HepG2 (cell line): Measurements from ENCODE around the gene PRKN. TPM values are rescaled to one million over a fixed set of nuclear protein-coding genes. Genes with fewer than 3 reads are reported as not detected.

Experiments
- ATAC-seq: fragments of 200-7000 bp; cut with Tn5 transposase; 3 replicates; pipeline ENCODE4 v1.9.1; 2020; ENCODE audit warnings: mild to moderate bottlenecking, moderate library complexity
- BruUV-seq: library from RNA; stranded (reverse); fragments of 400-500 nt; replicated peaks from 2 replicates; lab custom pipeline; 2021; lab: Mats Ljungman, UMichigan
- CTCF ChIA-PET: fragments of 300-600 bp; formaldehyde crosslinking; extraction: SDS; loops from one replicate; lab custom pipeline; 2021; ENCODE audit warnings: low total read pairs, inconsistent platforms, low intra/inter-chr PET ratio; lab: Yijun Ruan, JAX
- POLR2A ChIA-PET: fragments of 350-600 bp; sonication (Branson Sonifier 250); formaldehyde crosslinking; loops from one replicate; lab custom pipeline; 2020; ENCODE audit warnings: antibody characterized with exemption, inconsistent platforms; lab: Yijun Ruan, JAX
- DNase-seq: peaks from one replicate; pipeline ENCODE4 v3.0.0-alpha.2; 2015; ENCODE audit warnings: low spot score
- FAIRE-seq: peaks from 3 replicates; lab custom pipeline; 2011; peaks lifted over from hg19 to GRCh38; lab: Jason Lieb, UNC
- H2AFZ ChIP-seq: one replicate; pipeline ENCODE4 v1.6.1; 2011; ENCODE audit warnings: low read length, inconsistent platforms
- H3K27ac ChIP-seq: fragments of 300-600 bp; 3 replicates; pipeline ENCODE4 v1.8.0; 2011; ENCODE audit warnings: mixed run types, mild to moderate bottlenecking, mixed read lengths, low read length, inconsistent platforms; ENCODE audit not compliant: insufficient read depth; ENCODE audit errors: extremely low read length
- H3K27me3 ChIP-seq, 2 experiments: fragments of 200-600 bp in 1 of 2; 2 replicates in 1 of 2; 3 replicates in 1 of 2; pipeline versions ENCODE4 v1.6.0 to v1.8.0; 2011; ENCODE audit warnings: low read length in 2 of 2, mild to moderate bottlenecking in 2 of 2, moderate library complexity in 2 of 2, inconsistent platforms in 1 of 2; ENCODE audit not compliant: insufficient read depth in 2 of 2, control insufficient read depth in 1 of 2
- H3K36me3 ChIP-seq, 2 experiments: fragments of 200-600 bp in 1 of 2; replicated peaks in 1 of 2; 2 replicates in 1 of 2; 3 replicates in 1 of 2; pipeline versions ENCODE4 v1.5.1 to v1.8.0; 2011; ENCODE audit warnings: low read length in 2 of 2, inconsistent platforms in 1 of 2; ENCODE audit not compliant: insufficient read depth in 2 of 2, control insufficient read depth in 1 of 2
- H3K4me1 ChIP-seq: 2 replicates; pipeline ENCODE4 v1.5.1; 2012; ENCODE audit warnings: low read length, inconsistent platforms; ENCODE audit not compliant: insufficient read depth
- H3K4me2 ChIP-seq: 2 replicates; pipeline ENCODE4 v1.6.0; 2011; ENCODE audit warnings: low read depth, low read length, inconsistent platforms
- H3K4me3 ChIP-seq, 3 experiments: fragments of 200-600 bp in 1 of 3; sonication (generic), shearing (Covaris generic) in 1 of 3; replicated peaks in 1 of 3; 2 replicates each; pipeline ENCODE4 v1.5.1; 2011 to 2016; ENCODE audit warnings: low read length in 3 of 3, inconsistent platforms in 2 of 3, low read depth in 2 of 3, mild to moderate bottlenecking in 2 of 3, control low read depth in 1 of 3, mixed read lengths in 1 of 3; ENCODE audit not compliant: insufficient read depth in 1 of 3
- H3K79me2 ChIP-seq: one replicate; pipeline ENCODE4 v1.6.1; 2011; ENCODE audit warnings: low read length, inconsistent platforms; ENCODE audit not compliant: insufficient read depth
- H3K9ac ChIP-seq: 2 replicates; pipeline ENCODE4 v1.6.0; 2011; ENCODE audit warnings: mild to moderate bottlenecking, low read depth, low read length, inconsistent platforms; ENCODE audit not compliant: insufficient read depth
- H3K9me3 ChIP-seq: 2 replicates; pipeline ENCODE4 v1.5.1; 2012; ENCODE audit warnings: mild to moderate bottlenecking, low read length
- H4K20me1 ChIP-seq: 2 replicates; pipeline ENCODE4 v1.6.0; 2011; ENCODE audit warnings: inconsistent platforms, mild to moderate bottlenecking, low read length, moderate library complexity; ENCODE audit not compliant: insufficient read depth
- HHEX ChIP-seq: IDR thresholded peaks from 2 replicates; pipeline ENCODE4 v1.6.1; 2016; ENCODE audit warnings: control low read depth
- MAFF ChIP-seq: IDR thresholded peaks from 2 replicates; pipeline ENCODE4 v1.6.1; 2011; ENCODE audit warnings: low read depth, low read length, improper control_type of control experiment
- MAFK ChIP-seq, 2 experiments: IDR thresholded peaks in 1 of 2; conservative IDR thresholded peaks in 1 of 2; 2 replicates each; pipeline ENCODE4 v1.6.1; 2011; ENCODE audit warnings: improper control_type of control experiment in 2 of 2, low read length in 2 of 2
- NCOA1 ChIP-seq: sonication (generic); formaldehyde crosslinking; IDR thresholded peaks from 2 replicates; pipeline ENCODE4 v1.9.0; 2021; ENCODE audit warnings: missing genetic modification reagents
- RFXANK ChIP-seq: IDR thresholded peaks from 2 replicates; pipeline ENCODE4 v1.6.1; 2016
- ZMYM2 ChIP-seq: sonication (generic); formaldehyde crosslinking; IDR thresholded peaks from 2 replicates; pipeline ENCODE4 v1.8.0; 2022; ENCODE audit warnings: mild to moderate bottlenecking, missing genetic modification reagents
- ZNF253 ChIP-seq: sonication (generic); formaldehyde crosslinking; IDR thresholded peaks from 2 replicates; pipeline ENCODE4 v1.8.0; 2022; ENCODE audit warnings: mild to moderate bottlenecking, missing genetic modification reagents, borderline replicate concordance
- ZNF260 ChIP-seq: sonication (generic); formaldehyde crosslinking; IDR thresholded peaks from 2 replicates; pipeline ENCODE4 v1.4.0; 2020; ENCODE audit warnings: missing genetic modification reagents, low read depth, mild to moderate bottlenecking, borderline replicate concordance
- WGBS: methylation state at CpG from one replicate; pipeline ENCODE4 v1.1.6; 2017; ENCODE audit warnings: low lambda C conversion rate; 5-methylcytosine and 5-hydroxymethylcytosine counted together
- in situ Hi-C: cut with HindIII; loops from 2 replicates; pipeline ENCODE4 v1.10.0; 2017; ENCODE audit warnings: low pct_unique_long_range_greater_than_20kb; ENCODE audit not compliant: extremely low pct_ligation_motif_present
- intact Hi-C: fragments of 100-400 bp; cut with micrococcal nuclease; formaldehyde crosslinking; loops from one replicate; pipeline ENCODE4 v1.10.0; 2022; ENCODE audit not compliant: unreplicated experiment
- polyA plus RNA-seq, 8 experiments: library from polyadenylated mRNA; depleted of rRNA in 3 of 8; stranded (reverse) in 7 of 8; unstranded in 1 of 8; fragments of >200 nt; fragmentation: Illumina TruSeq in 4 of 8; extraction: Trizol in 4 of 8; gene quantifications; 2 replicates each; pipeline versions ENCODE4 v1.2.1 to v1.2.3, GENCODE V29; 2011 to 2016; ENCODE audit warnings: low read depth in 4 of 8, missing spikeins in 1 of 8, mixed read lengths in 1 of 8; ENCODE audit not compliant: insufficient read depth in 1 of 8
- total RNA-seq, 5 experiments: library from RNA; depleted of rRNA; stranded (reverse); fragments of >200 nt; fragmentation: Illumina TruSeq; extraction: Trizol; gene quantifications; 2 replicates each; pipeline ENCODE4 v1.2.3, GENCODE V29; 2016; ENCODE audit warnings: low read depth in 1 of 5
- TF ChIP-seq, protein P1 (sequence below): sonication (generic); formaldehyde crosslinking; IDR thresholded peaks from 2 replicates; pipeline ENCODE4 v1.4.0; 2020; ENCODE audit warnings: low read depth, mild to moderate bottlenecking, missing genetic modification reagents
- TF ChIP-seq, protein P2 (sequence below), 2 experiments: sonication (generic) in 1 of 2; formaldehyde crosslinking in 1 of 2; IDR thresholded peaks; 2 replicates each; pipeline versions ENCODE4 v1.4.0 to v1.6.1; 2016 to 2020; ENCODE audit warnings: borderline replicate concordance in 1 of 2, low read depth in 1 of 2, mild to moderate bottlenecking in 1 of 2, missing genetic modification reagents in 1 of 2

The PRKN gene
- total and polyA plus RNA-seq, 2 of the 13 experiments (the other 11 are each of a cell fraction or from before 2014, with no cell fraction given) = 0.31 to 0.44 TPM

DNA sequence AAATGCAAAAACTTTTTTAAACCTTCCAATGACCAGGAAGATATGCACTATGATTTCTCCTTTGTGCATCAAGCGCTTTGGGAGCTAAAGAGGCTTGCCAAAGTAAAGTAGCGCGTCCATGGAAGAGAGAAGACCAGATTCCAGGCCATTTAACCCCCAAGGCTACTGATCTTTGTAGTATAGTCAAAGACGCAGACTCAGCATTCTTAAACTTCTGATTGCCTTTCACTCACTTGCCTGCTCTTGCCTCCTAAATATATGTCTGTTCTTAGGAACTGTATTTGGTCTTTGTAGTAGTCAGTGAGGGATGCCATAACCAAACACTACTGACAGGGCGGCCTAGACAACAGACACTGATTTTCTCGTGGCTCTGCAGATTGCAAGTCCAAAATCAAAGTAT lies 426.4 kb downstream of the PRKN start:
- no peak overlapping the region for H3K9ac ChIP-seq
- FAIRE-seq = no peak
- TF ChIP-seq MAFK (conservative IDR thresholded peaks at IDR 0.05 in 1 of 2, IDR thresholded peaks at IDR 0.05 in 1 of 2; ENCODE audit: low read length in 2 of 2) (peak; percentile 78 to 88), ZMYM2 (CRISPR knock-in tag) (no peak), MAFF (peak; percentile 71), RFXANK (CRISPR knock-in tag) (no peak)
- TF ChIP-seq, all 625 proteins: peak for 2
- H4K20me1 ChIP-seq = no peaks in the 10 kb centered on the region
- DNase-seq (no peak), ATAC-seq (no peak)
- no peak overlapping the region for H3K4me3 ChIP-seq
- H3K36me3 ChIP-seq = no peaks in the 10 kb centered on the region
- no peaks in the 10 kb centered on the region for H3K4me1 ChIP-seq
- POLR2A ChIA-PET = no interaction called here
- no peaks in the 10 kb centered on the region for H3K79me2 ChIP-seq
- peaks cover 7% of the 10 kb centered on the region; the same call in 1 of the 2 replicates for H3K9me3 ChIP-seq
- in situ Hi-C loops = no loop called here
- CTCF ChIA-PET = no interaction called here
- no peaks in the 10 kb centered on the region for H3K27me3 ChIP-seq
- no TSS peak for BruUV-seq
- intact Hi-C loops = no loop called here
- H3K4me2 ChIP-seq = no peak overlapping the region
- WGBS = 25% methylated on average over 6 of the region's 6 CpGs
- H3K27ac ChIP-seq = no peak overlapping the region
- no peak overlapping the region for H2AFZ ChIP-seq

DNA sequence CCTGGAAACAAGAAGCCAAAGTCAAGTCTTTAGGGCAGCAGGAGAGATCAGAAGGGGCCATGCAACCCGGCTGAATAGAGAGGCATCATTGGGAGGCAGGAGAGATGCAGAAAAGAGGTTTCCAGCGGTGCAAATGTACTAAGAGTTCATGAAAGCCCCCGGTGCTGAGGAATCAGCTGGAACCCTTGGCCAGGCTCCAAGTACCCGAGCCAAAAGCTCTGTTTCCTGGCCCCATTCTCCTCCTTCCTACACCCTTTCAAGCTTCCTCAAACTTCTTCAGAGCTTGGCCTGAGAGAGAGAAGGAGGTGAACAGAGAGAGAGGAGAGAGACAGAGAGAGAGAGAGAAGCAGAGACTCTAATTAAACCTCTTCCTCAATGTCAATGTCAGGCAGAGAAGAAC lies 433.5 kb downstream of the PRKN start:
- no peak overlapping the region for H3K4me2 ChIP-seq
- intact Hi-C loops = no loop called here

More for the DNA sequence above, 433.5 kb downstream of the PRKN start:
- no peak overlapping the region for H3K27ac ChIP-seq
- 0% methylated on average over 4 of the region's 4 CpGs for WGBS
- ChIA-PET POLR2A (no interaction called here), CTCF (no interaction called here)
- peaks cover 5% of the 10 kb centered on the region; the same call in 1 of the 2 replicates for H3K9me3 ChIP-seq
- in situ Hi-C loops = no loop called here
- no peak overlapping the region for H3K9ac ChIP-seq
- H3K4me3 ChIP-seq = no peak overlapping the region
- no peaks in the 10 kb centered on the region for H3K27me3 ChIP-seq
- no peaks in the 10 kb centered on the region for H3K36me3 ChIP-seq
- TF ChIP-seq ZNF260 (CRISPR knock-in tag) (no peak), NCOA1 (no peak), HHEX (CRISPR knock-in tag) (no peak), ZNF253 (CRISPR knock-in tag) (no peak)
- TF ChIP-seq, protein P1, sequence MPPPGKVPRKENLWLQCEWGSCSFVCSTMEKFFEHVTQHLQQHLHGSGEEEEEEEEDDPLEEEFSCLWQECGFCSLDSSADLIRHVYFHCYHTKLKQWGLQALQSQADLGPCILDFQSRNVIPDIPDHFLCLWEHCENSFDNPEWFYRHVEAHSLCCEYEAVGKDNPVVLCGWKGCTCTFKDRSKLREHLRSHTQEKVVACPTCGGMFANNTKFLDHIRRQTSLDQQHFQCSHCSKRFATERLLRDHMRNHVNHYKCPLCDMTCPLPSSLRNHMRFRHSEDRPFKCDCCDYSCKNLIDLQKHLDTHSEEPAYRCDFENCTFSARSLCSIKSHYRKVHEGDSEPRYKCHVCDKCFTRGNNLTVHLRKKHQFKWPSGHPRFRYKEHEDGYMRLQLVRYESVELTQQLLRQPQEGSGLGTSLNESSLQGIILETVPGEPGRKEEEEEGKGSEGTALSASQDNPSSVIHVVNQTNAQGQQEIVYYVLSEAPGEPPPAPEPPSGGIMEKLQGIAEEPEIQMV (CRISPR knock-in tag) = no peak
- TF ChIP-seq, protein P2, sequence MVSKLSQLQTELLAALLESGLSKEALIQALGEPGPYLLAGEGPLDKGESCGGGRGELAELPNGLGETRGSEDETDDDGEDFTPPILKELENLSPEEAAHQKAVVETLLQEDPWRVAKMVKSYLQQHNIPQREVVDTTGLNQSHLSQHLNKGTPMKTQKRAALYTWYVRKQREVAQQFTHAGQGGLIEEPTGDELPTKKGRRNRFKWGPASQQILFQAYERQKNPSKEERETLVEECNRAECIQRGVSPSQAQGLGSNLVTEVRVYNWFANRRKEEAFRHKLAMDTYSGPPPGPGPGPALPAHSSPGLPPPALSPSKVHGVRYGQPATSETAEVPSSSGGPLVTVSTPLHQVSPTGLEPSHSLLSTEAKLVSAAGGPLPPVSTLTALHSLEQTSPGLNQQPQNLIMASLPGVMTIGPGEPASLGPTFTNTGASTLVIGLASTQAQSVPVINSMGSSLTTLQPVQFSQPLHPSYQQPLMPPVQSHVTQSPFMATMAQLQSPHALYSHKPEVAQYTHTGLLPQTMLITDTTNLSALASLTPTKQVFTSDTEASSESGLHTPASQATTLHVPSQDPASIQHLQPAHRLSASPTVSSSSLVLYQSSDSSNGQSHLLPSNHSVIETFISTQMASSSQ (IDR thresholded peaks at IDR 0.05; ENCODE audit: low read depth) = no peak
- TF ChIP-seq, protein P2 (CRISPR knock-in tag; IDR thresholded peaks at IDR 0.05; ENCODE audit: borderline replicate concordance) = no peak
- no peaks in the 10 kb centered on the region for H3K79me2 ChIP-seq
- FAIRE-seq (no peak), ATAC-seq (no peak), DNase-seq (no peak)
- no peaks in the 10 kb centered on the region for H3K4me1 ChIP-seq
- BruUV-seq = no TSS peak
- H2AFZ ChIP-seq = no peak overlapping the region
- no peaks in the 10 kb centered on the region for H4K20me1 ChIP-seq
